D721Med (cell line): ENCODE results near the gene ATP2B2.

Experiments used
- DNase-seq: peaks from one replicate; pipeline ENCODE4 v3.0.0; 2011; ENCODE audit warnings: low spot score; ENCODE audit not compliant: insufficient read length
- FAIRE-seq: peaks from 2 replicates; lab custom pipeline; 2011; peaks lifted over from hg19 to GRCh38; lab: Jason Lieb, UNC
- CTCF ChIP-seq: IDR thresholded peaks from 2 replicates; pipeline ENCODE4 v1.5.1; 2012; ENCODE audit warnings: mild to moderate bottlenecking, control low read depth; ENCODE audit not compliant: insufficient read depth; ENCODE audit errors: missing control alignments

Gene ATP2B2

GRCh38 chr3:10438902-10439610 is 66.3 kb downstream of the ATP2B2 start:
- FAIRE-seq (no peak), DNase-seq (no peak)
- TF ChIP-seq CTCF = no peak

GRCh38 chr3:10437995-10438901 is 67.1 kb downstream of the ATP2B2 start:
- DNase-seq (no peak), FAIRE-seq (no peak)
- TF ChIP-seq CTCF = no peak

GRCh38 chr3:10437272-10437994 is 68.0 kb downstream of the ATP2B2 start:
- DNase-seq (no peak), FAIRE-seq (no peak)
- TF ChIP-seq CTCF = no peak

- DNase-seq = no peak
- TF ChIP-seq CTCF = no peak
- no peak for FAIRE-seq
Observed at GRCh38 chr3:10435850-10436249, 69.5 kb downstream of the ATP2B2 start.

- TF ChIP-seq CTCF = no peak
- no peak for DNase-seq
- FAIRE-seq = no peak
Observed at GRCh38 chr3:10434938-10435336, 70.4 kb downstream of the ATP2B2 start.

GRCh38 chr3:10434144-10434937 is 71.0 kb downstream of the ATP2B2 start:
- FAIRE-seq = no peak
- no peak for DNase-seq
- no peak for TF ChIP-seq CTCF
